Measurements from ENCODE around the gene BRINP2. TPM values are rescaled to one million over a fixed set of nuclear protein-coding genes. Genes with fewer than 3 reads are reported as not detected.

BRINP2 gene
- total and polyA plus RNA-seq, 2 of the 13 experiments (the other 11 are each of a cell fraction or from before 2014, with no cell fraction given), result 0.08 to 0.20 TPM

- no TSS peak for BruUV-seq (replicated peaks)
- 44% methylated on average over 20 of the region's 20 CpGs for WGBS (ENCODE audit: low lambda C conversion rate)
- no peak for FAIRE-seq
- H3K4me2 ChIP-seq (ENCODE audit: low read depth, low read length), result no peak overlapping the region
- no peaks in the 10 kb centered on the region for H3K79me2 ChIP-seq (ENCODE audit: insufficient read depth, low read length)
- in situ Hi-C loops (cut with HindIII; ENCODE audit: extremely low pct_ligation_motif_present, low pct_unique_long_range_greater_than_20kb), result no loop called here
- H2AFZ ChIP-seq (ENCODE audit: low read length), result no peak overlapping the region
- H3K27ac ChIP-seq (ENCODE audit: extremely low read length, insufficient read depth, low read length), result no peak overlapping the region
- peak; percentile 96 for ATAC-seq
- H4K20me1 ChIP-seq (ENCODE audit: insufficient read depth, low read length), result no peaks in the 10 kb centered on the region
- ChIA-PET CTCF (ENCODE audit: low intra/inter-chr PET ratio, low total read pairs) (interaction anchor here (1.2 to 1.5 kb wide), 2 partner anchors 524 to 690 kb away, joined by 3 to 9 read pairs; no protein-coding TSS in a partner anchor), POLR2A (no interaction called here)
- intact Hi-C loops (cut with micrococcal nuclease; ENCODE audit: unreplicated experiment), result no loop called here
- H3K9me3 ChIP-seq (ENCODE audit: low read length), result no peaks in the 10 kb centered on the region
- no peaks in the 10 kb centered on the region for H3K4me1 ChIP-seq (ENCODE audit: insufficient read depth, low read length)
- H3K9ac ChIP-seq (ENCODE audit: insufficient read depth, low read depth, low read length), result no peak overlapping the region
- no peaks in the 10 kb centered on the region; a peak in 1 of 5 replicates for H3K27me3 ChIP-seq (ENCODE audit: control insufficient read depth in 1 of 2, insufficient read depth in 2 of 2, low read length in 2 of 2)
- TF ChIP-seq FOSL2 (CRISPR knock-in tag; IDR thresholded peaks at IDR 0.05), result peak; percentile 82
- 0 out of 2 replicates have a peak, but pooled peaks have one; percentile 7 for TF ChIP-seq ZNF644 (CRISPR knock-in tag; IDR thresholded peaks at IDR 0.05; ENCODE audit: low read depth)
- no peak for TF ChIP-seq ZNF724P (CRISPR knock-in tag; IDR thresholded peaks at IDR 0.05; ENCODE audit: borderline replicate concordance)
- TF ChIP-seq ZMYM4 (CRISPR knock-in tag; IDR thresholded peaks at IDR 0.05), result 0 out of 2 replicates have a peak, but pooled peaks have one; percentile 23
- TF ChIP-seq RAD21 (CRISPR knock-in tag; IDR thresholded peaks at IDR 0.05), result peak; percentile 33; the same call in 1 of the 2 replicates
- peak; percentile 55 for TF ChIP-seq STAG1 (CRISPR knock-in tag; IDR thresholded peaks at IDR 0.05)
- peak; percentile 31; the same call in 1 of the 2 replicates for TF ChIP-seq HOMEZ (CRISPR knock-in tag; IDR thresholded peaks at IDR 0.05; ENCODE audit: low read depth)
- peak; percentile 67 for TF ChIP-seq CTCF (CRISPR knock-in tag; IDR thresholded peaks at IDR 0.05)
- TF ChIP-seq SMC3 (IDR thresholded peaks at IDR 0.05; ENCODE audit: low read length), result peak; percentile 37
- peak; percentile 39; the same call in 1 of the 2 replicates for TF ChIP-seq ATF3 (CRISPR knock-in tag; IDR thresholded peaks at IDR 0.05)
- no peak for TF ChIP-seq ATM (IDR thresholded peaks at IDR 0.05; ENCODE audit: borderline replicate concordance)
- no peak for TF ChIP-seq ZNF337 (CRISPR knock-in tag; IDR thresholded peaks at IDR 0.05; ENCODE audit: borderline replicate concordance, low read depth)
- peak; percentile 44 for DNase-seq (ENCODE audit: low spot score)
- no peak overlapping the region for H3K4me3 ChIP-seq (replicated peaks in 1 of 3; ENCODE audit: insufficient read depth in 1 of 3, low read depth in 2 of 3, low read length in 3 of 3)
- H3K36me3 ChIP-seq (replicated peaks in 1 of 2; ENCODE audit: control insufficient read depth in 1 of 2, insufficient read depth in 2 of 2, low read length in 2 of 2), result no peaks in the 10 kb centered on the region
Observed at GRCh38 chr1:177256153-177257075, 85.7 kb downstream of the BRINP2 start.
